Uterus (tissue), 2 donors: Measurements from ENCODE around the gene TMEM120B.

Experiments
- CTCF ChIP-seq, 4 experiments: fragments of 200-600 bp in 2 of 4; fragments of 450-650 bp in 2 of 4; sonication (generic) in 2 of 4; IDR thresholded peaks; one replicate each; pipeline ENCODE4 v1.5.1; 2016 to 2019; ENCODE audit warnings: antibody characterized with exemption in 4 of 4, mild to moderate bottlenecking in 2 of 4, moderate library complexity in 1 of 4
- POLR2A ChIP-seq, 2 donors: fragments of 450-650 bp; IDR thresholded peaks; one replicate each; pipeline ENCODE4 v1.6.1; 2016; ENCODE audit warnings: antibody characterized with exemption in 2 of 2, mild to moderate bottlenecking in 1 of 2, moderate library complexity in 1 of 2

- TF ChIP-seq POLR2A (IDR thresholded peaks at IDR 0.05) (no peak), CTCF (IDR thresholded peaks at IDR 0.05) (no peak)
Measured at GRCh38 chr12:121781484-121781997, 69.0 kb downstream of the TMEM120B start.
